ENCODE results near the gene VSTM1. TPM values are rescaled to one million over a fixed set of nuclear protein-coding genes. Genes with fewer than 3 reads are reported as not detected.

The VSTM1 gene
- polyA plus RNA-seq, 1 experiment = not detected

DNA sequence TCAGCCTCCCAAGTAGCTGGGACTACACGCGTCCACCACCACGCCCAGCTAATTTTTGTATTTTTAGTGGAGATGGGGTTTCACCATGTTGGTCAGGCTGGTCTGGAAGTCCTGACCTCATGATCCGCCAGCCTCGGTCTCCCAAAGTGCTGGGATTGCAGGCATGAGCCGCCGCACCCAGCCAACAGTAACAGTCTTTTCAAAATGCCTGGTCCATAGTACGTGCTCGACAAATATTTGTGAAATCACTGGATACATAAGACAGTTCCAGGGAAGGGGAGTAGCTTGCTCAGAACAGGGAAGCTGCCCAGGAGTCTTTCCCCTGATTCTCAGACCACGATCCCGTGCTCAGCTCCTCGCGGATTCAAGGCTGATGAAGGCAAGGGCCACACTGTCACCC is 41.8 kb downstream of the VSTM1 start:
- no peak for DNase-seq (ENCODE audit: low read depth)
- Histone ChIP-seq H3K27me3 (ENCODE audit: control insufficient read depth, insufficient read depth, low read length) (no peaks in the 10 kb centered on the region), H3K36me3 (ENCODE audit: control insufficient read depth, insufficient read depth, low read length) (no peaks in the 10 kb centered on the region), H3K4me3 (ENCODE audit: low read depth, low read length) (no peak overlapping the region)
- ChIA-PET CTCF (interaction anchor here (3.8 to 9.3 kb wide), 4 partner anchors 115 to 229 kb away, joined by 31 to 182 read pairs (median 61); no protein-coding TSS in a partner anchor), POLR2A (no interaction called here)
- TF ChIP-seq, protein P1, sequence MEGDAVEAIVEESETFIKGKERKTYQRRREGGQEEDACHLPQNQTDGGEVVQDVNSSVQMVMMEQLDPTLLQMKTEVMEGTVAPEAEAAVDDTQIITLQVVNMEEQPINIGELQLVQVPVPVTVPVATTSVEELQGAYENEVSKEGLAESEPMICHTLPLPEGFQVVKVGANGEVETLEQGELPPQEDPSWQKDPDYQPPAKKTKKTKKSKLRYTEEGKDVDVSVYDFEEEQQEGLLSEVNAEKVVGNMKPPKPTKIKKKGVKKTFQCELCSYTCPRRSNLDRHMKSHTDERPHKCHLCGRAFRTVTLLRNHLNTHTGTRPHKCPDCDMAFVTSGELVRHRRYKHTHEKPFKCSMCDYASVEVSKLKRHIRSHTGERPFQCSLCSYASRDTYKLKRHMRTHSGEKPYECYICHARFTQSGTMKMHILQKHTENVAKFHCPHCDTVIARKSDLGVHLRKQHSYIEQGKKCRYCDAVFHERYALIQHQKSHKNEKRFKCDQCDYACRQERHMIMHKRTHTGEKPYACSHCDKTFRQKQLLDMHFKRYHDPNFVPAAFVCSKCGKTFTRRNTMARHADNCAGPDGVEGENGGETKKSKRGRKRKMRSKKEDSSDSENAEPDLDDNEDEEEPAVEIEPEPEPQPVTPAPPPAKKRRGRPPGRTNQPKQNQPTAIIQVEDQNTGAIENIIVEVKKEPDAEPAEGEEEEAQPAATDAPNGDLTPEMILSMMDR (IDR thresholded peaks at IDR 0.05; ENCODE audit: insufficient read depth, low read depth, low read length) = no peak

DNA sequence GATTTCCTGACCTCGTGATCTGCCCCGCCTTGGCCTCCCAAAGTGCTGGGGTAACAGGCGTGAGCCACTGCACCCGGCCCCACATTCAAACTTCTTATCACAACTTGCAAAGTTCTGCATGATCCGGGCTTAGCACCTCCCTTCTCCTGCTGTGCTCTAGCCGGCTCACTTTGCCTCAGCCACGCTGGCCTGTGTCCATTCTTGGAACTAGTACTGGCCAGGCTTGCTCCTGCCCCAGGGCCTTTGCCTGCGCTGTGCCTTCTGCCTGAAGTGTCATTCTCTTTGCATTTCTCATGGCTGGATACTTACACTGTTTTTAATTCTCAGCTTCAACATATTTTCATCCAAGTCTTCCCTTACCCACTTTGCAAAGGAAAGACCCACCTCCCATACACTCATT is 42.3 kb downstream of the VSTM1 start:
- Histone ChIP-seq H3K4me3 (ENCODE audit: low read depth, low read length) (no peak overlapping the region), H3K27me3 (ENCODE audit: control insufficient read depth, insufficient read depth, low read length) (no peaks in the 10 kb centered on the region), H3K36me3 (ENCODE audit: control insufficient read depth, insufficient read depth, low read length) (no peaks in the 10 kb centered on the region)
- no peak for DNase-seq (ENCODE audit: low read depth)
- TF ChIP-seq, protein P1 (IDR thresholded peaks at IDR 0.05; ENCODE audit: insufficient read depth, low read depth, low read length) = no peak
- CTCF ChIA-PET = interaction anchor here (0.6 to 9.3 kb wide), 5 partner anchors 14 to 228 kb away, joined by 4 to 182 read pairs (median 37); no protein-coding TSS in a partner anchor
- POLR2A ChIA-PET = no interaction called here

DNA sequence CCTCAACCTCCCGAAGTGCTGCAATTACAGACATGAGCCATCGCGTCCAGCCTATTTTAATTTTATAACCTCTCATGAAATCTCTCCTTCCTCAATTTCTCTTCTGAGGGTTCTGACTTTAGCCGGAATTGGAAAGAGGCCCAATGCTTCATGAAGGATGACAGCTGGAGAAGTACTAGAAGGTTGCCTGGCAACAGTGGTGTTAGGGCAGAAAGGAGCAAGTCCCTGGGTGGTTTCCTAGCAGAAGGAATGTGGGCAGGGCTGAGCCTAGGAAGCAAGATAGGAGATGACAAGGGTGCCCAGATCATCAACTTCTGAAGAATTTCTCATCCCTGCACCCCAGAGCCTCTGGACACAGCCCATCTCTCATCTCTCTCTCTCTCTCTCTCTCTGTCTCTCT is 46.4 kb downstream of the VSTM1 start:
- ChIA-PET POLR2A (no interaction called here), CTCF (interaction anchor here (0.6 to 2.8 kb wide), 4 partner anchors 13 to 271 kb away, joined by 3 to 7 read pairs (median 6); no protein-coding TSS in a partner anchor)
- no peak overlapping the region for H3K4me3 ChIP-seq (ENCODE audit: low read depth, low read length)
- DNase-seq (ENCODE audit: low read depth) = no peak
- TF ChIP-seq, protein P1 (IDR thresholded peaks at IDR 0.05; ENCODE audit: insufficient read depth, low read depth, low read length) = no peak
- H3K36me3 ChIP-seq (ENCODE audit: control insufficient read depth, insufficient read depth, low read length) = no peaks in the 10 kb centered on the region
- H3K27me3 ChIP-seq (ENCODE audit: control insufficient read depth, insufficient read depth, low read length) = no peaks in the 10 kb centered on the region; the same call in 1 of the 2 replicates

DNA sequence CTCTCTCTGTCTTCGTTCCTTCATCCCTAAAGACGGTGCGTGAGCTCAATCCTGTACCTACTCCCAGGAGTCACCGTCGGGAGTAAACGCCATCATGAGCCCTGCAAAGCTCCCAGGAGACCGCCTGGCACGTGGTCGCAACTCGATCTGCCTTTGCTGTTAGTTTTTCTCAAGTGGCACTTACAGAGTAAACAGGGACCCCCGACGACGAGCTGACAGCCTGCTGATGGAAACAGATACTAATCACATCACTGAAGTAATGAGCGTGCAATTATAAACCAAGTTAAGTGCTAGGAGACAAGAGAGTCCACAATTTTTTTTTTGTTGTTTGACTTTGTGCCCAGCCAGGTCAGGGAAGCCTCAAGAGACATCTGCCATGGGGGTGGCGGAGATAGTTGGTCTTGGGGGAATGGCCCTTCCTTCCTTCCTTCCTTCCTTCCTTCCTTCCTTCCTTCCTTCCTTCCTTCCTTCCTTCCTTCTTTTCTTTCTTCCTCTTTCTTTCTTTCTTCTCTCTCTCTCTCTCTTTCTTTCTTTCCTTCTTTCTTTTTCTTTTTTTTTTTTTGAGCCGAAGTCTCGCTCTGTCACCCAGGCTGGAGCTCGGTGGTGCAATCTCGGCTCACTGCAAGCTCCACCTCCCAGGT is 48.7 kb downstream of the VSTM1 start:
- ChIA-PET POLR2A (no interaction called here), CTCF (interaction anchor here (1.1 to 3.8 kb wide), 2 partner anchors 9 to 206 kb away, joined by 3 to 13 read pairs; no protein-coding TSS in a partner anchor)
- no peaks in the 10 kb centered on the region for H3K36me3 ChIP-seq (ENCODE audit: control insufficient read depth, insufficient read depth, low read length)
- H3K4me3 ChIP-seq (ENCODE audit: low read depth, low read length) = no peak overlapping the region
- TF ChIP-seq, protein P1 (IDR thresholded peaks at IDR 0.05; ENCODE audit: insufficient read depth, low read depth, low read length) = no peak
- H3K27me3 ChIP-seq (ENCODE audit: control insufficient read depth, insufficient read depth, low read length) = no peaks in the 10 kb centered on the region; the same call in 1 of the 2 replicates
- DNase-seq (ENCODE audit: low read depth) = no peak

DNA sequence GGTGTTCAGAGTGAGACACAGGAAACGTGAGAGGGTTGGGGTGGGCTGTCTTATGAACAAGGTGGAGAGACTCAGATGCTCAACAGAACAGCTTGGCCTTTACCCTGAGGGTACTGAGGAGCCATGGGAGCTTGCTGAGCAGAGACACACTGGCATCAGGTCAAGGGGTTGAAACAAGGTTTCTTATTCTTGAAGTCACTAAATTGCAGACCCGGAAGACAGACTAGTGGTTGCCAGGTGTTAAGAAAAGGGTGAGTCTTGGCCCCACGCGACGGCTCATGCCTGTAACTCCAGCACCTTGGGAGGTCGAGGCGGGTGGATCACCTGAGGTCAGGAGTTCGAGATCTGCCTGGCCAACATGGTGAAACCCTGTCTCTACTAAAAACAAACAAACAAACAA is 49.8 kb downstream of the VSTM1 start:
- ChIA-PET POLR2A (no interaction called here), CTCF (interaction anchor here (0.6 to 3.8 kb wide), 2 partner anchors 10 to 168 kb away, joined by 3 to 13 read pairs; no protein-coding TSS in a partner anchor)
- Histone ChIP-seq H3K36me3 (ENCODE audit: control insufficient read depth, insufficient read depth, low read length) (no peaks in the 10 kb centered on the region), H3K27me3 (ENCODE audit: control insufficient read depth, insufficient read depth, low read length) (no peaks in the 10 kb centered on the region; the same call in 1 of the 2 replicates), H3K4me3 (ENCODE audit: low read depth, low read length) (no peak overlapping the region)
- TF ChIP-seq, protein P1 (IDR thresholded peaks at IDR 0.05; ENCODE audit: insufficient read depth, low read depth, low read length) = no peak
- DNase-seq (ENCODE audit: low read depth) = no peak
